SK-N-SH treated with all-trans-retinoic acid at 6 μM for 48 hours (cell line): ENCODE data around the gene DYSF.

Source experiments
- ARNTL ChIP-seq: fragments of 450-650 bp; formaldehyde crosslinking; IDR thresholded peaks from 2 replicates; pipeline ENCODE4 v1.5.0; 2020; ENCODE audit warnings: low read depth, mild to moderate bottlenecking, moderate library complexity, borderline replicate concordance
- PATZ1 ChIP-seq: fragments of 250-450 bp; sonication (Bioruptor Pico); IDR thresholded peaks from 2 replicates; pipeline ENCODE4 v1.8.0; 2020; ENCODE audit warnings: mild to moderate bottlenecking, moderate library complexity, borderline replicate concordance

GRCh38 chr2:71665168-71666093 lies 212.1 kb downstream of the DYSF start:
- no peak for TF ChIP-seq ARNTL (CRISPR knock-in tag)
- TF ChIP-seq PATZ1 (CRISPR knock-in tag), result no peak
